LoVo (cell line): ENCODE data around the gene PTPRG.
"Not testable (repeated sequence)": the region's sequence is repeated elsewhere in the genome, so short reads cannot be mapped to it uniquely, and the experiment has no call there.

ENCODE experiments used
- DNase-seq: peaks from one replicate; pipeline ENCODE4 v3.0.0-alpha.2; 2016; ENCODE audit warnings: low spot score

The PTPRG gene

GRCh38 chr3:61561374-61562041, at the start of gene PTPRG:
TSS of gene PTPRG (plus strand) at chr3:61561571. CDS start at chr3:61562288, 717 bp downstream.
- peak; percentile 93 for DNase-seq

- DNase-seq: no peak
Observed at GRCh38 chr3:61518590-61518989, 42.8 kb upstream of the PTPRG start.

GRCh38 chr3:61520966-61521628, 40.3 kb upstream of the PTPRG start:
- DNase-seq: no peak

- DNase-seq: no peak
Observed at GRCh38 chr3:61522060-61522459, 39.3 kb upstream of the PTPRG start.

GRCh38 chr3:61522626-61523025, 38.7 kb upstream of the PTPRG start:
- DNase-seq: no peak

GRCh38 chr3:61524933-61525332, 36.4 kb upstream of the PTPRG start:
- no peak for DNase-seq

- DNase-seq: no peak
Observed at GRCh38 chr3:61526308-61526707, 35.1 kb upstream of the PTPRG start.

GRCh38 chr3:61527011-61527410, 34.4 kb upstream of the PTPRG start:
- no peak for DNase-seq

GRCh38 chr3:61530355-61530754, 31.0 kb upstream of the PTPRG start:
- DNase-seq: peak; percentile 32

- DNase-seq: no peak
Observed at GRCh38 chr3:61531528-61531927, 29.8 kb upstream of the PTPRG start.

GRCh38 chr3:61532739-61533500, 28.5 kb upstream of the PTPRG start:
- no peak for DNase-seq

- no peak for DNase-seq
Observed at GRCh38 chr3:61535826-61536225, 25.5 kb upstream of the PTPRG start.

- DNase-seq: no peak
Observed at GRCh38 chr3:61537366-61537765, 24.0 kb upstream of the PTPRG start.

- no peak for DNase-seq
Observed at GRCh38 chr3:61538486-61538885, 22.9 kb upstream of the PTPRG start.

- DNase-seq: no peak
Observed at GRCh38 chr3:61541694-61542093, 19.7 kb upstream of the PTPRG start.

- DNase-seq: no peak
Observed at GRCh38 chr3:61545716-61546115, 15.7 kb upstream of the PTPRG start.

- no peak for DNase-seq
Observed at GRCh38 chr3:61547625-61548024, 13.7 kb upstream of the PTPRG start.

- DNase-seq: not testable (repeated sequence)
Observed at GRCh38 chr3:61552704-61553103, 8.7 kb upstream of the PTPRG start.

- no peak for DNase-seq
Observed at GRCh38 chr3:61559136-61559731, 2.1 kb upstream of the PTPRG start.

GRCh38 chr3:61560517-61561373, 626 bp upstream of the PTPRG start:
- peak; percentile 82 for DNase-seq

GRCh38 chr3:61562042-61562720, 810 bp downstream of the PTPRG start:
- no peak for DNase-seq
